Fibroblast of lung (primary cell): ENCODE data around the gene COA6.

Source experiments
- EZH2 ChIP-seq: IDR thresholded peaks from 2 replicates; pipeline ENCODE4 v1.5.1; 2012; ENCODE audit warnings: low read length, control low read depth, mild to moderate bottlenecking; ENCODE audit errors: missing control alignments
- TF ChIP-seq, protein P1 (sequence below), 2 donors: IDR thresholded peaks in 1 of 2; conservative IDR thresholded peaks in 1 of 2; 1 replicate in 1 of 2; 2 replicates in 1 of 2; pipeline ENCODE4 v1.5.1; 2011 to 2012; ENCODE audit warnings: low read length in 2 of 2, control low read depth in 1 of 2, inconsistent platforms in 1 of 2, low read depth in 1 of 2, mild to moderate bottlenecking in 1 of 2

DNA sequence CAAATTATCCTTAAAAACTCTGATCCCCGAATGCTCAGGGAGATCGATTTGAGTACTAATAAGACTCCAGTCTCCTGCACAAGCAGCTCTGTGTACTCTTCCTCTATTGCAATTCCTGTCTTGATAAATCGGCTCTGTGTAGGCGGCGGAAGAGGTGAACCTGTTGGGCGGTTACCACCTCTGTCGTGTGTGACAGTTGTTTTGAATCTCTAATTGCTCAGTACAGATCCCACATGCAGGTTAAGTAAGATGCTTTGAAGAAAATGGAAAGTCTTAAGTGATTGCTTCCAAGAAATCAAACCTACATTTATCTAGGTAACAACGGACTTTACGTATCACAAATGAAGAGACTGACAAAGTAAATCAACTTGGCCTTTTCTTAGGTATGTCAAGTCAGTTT is 35.5 kb downstream of the COA6 start:
- TF ChIP-seq, protein P1, sequence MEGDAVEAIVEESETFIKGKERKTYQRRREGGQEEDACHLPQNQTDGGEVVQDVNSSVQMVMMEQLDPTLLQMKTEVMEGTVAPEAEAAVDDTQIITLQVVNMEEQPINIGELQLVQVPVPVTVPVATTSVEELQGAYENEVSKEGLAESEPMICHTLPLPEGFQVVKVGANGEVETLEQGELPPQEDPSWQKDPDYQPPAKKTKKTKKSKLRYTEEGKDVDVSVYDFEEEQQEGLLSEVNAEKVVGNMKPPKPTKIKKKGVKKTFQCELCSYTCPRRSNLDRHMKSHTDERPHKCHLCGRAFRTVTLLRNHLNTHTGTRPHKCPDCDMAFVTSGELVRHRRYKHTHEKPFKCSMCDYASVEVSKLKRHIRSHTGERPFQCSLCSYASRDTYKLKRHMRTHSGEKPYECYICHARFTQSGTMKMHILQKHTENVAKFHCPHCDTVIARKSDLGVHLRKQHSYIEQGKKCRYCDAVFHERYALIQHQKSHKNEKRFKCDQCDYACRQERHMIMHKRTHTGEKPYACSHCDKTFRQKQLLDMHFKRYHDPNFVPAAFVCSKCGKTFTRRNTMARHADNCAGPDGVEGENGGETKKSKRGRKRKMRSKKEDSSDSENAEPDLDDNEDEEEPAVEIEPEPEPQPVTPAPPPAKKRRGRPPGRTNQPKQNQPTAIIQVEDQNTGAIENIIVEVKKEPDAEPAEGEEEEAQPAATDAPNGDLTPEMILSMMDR (conservative IDR thresholded peaks at IDR 0.05 in 1 of 2, IDR thresholded peaks at IDR 0.05 in 1 of 2; ENCODE audit: low read depth in 1 of 2, low read length in 2 of 2), result no peak
- TF ChIP-seq EZH2, result no peak
